LNCaP clone FGC (cell line): ENCODE measurements around the gene LMBR1.

Experiments
- DNase-seq: peaks from one replicate; pipeline ENCODE4 v3.0.0-alpha.2; 2011; ENCODE audit warnings: low read depth
- H3K4me3 ChIP-seq: 2 replicates; pipeline ENCODE4 v1.5.1; 2011; ENCODE audit warnings: mild to moderate bottlenecking, low read depth, low read length, control low read depth
- CTCF ChIP-seq: IDR thresholded peaks from 2 replicates; pipeline ENCODE4 v1.5.1; 2012; ENCODE audit warnings: mild to moderate bottlenecking; ENCODE audit not compliant: control insufficient read depth, insufficient read depth; ENCODE audit errors: extremely low read depth

LMBR1 gene

GRCh38 chr7:156676263-156676662 lies 216.7 kb downstream of the LMBR1 start:
- DNase-seq: no peak
- H3K4me3 ChIP-seq: no peak overlapping the region
- no peak for TF ChIP-seq CTCF

GRCh38 chr7:156675721-156676120 lies 217.3 kb downstream of the LMBR1 start:
- H3K4me3 ChIP-seq: no peak overlapping the region
- no peak for TF ChIP-seq CTCF
- DNase-seq: no peak

- H3K4me3 ChIP-seq: no peak overlapping the region
- TF ChIP-seq CTCF: no peak
- no peak for DNase-seq
Observed at GRCh38 chr7:156673902-156674301, 219.1 kb downstream of the LMBR1 start.

GRCh38 chr7:156673454-156673853 lies 219.5 kb downstream of the LMBR1 start:
- no peak for TF ChIP-seq CTCF
- no peak for DNase-seq
- H3K4me3 ChIP-seq: no peak overlapping the region

GRCh38 chr7:156669035-156669828 lies 223.8 kb downstream of the LMBR1 start:
- TF ChIP-seq CTCF: no peak
- no peak for DNase-seq
- no peak overlapping the region for H3K4me3 ChIP-seq

- TF ChIP-seq CTCF: no peak
- DNase-seq: no peak
- H3K4me3 ChIP-seq: no peak overlapping the region
Observed at GRCh38 chr7:156668130-156668741, 224.7 kb downstream of the LMBR1 start.

GRCh38 chr7:156667110-156667426 lies 225.9 kb downstream of the LMBR1 start:
- no peak for DNase-seq
- no peak for TF ChIP-seq CTCF
- H3K4me3 ChIP-seq: no peak overlapping the region
